ENCODE measurements around the gene HOXA5. TPM values are rescaled to one million over a fixed set of nuclear protein-coding genes. Genes with fewer than 3 reads are reported as not detected.
A peak's percentile ranks its signal among the peaks of the same experiment; 100 is the strongest.

The HOXA5 gene
- total RNA-seq, 1 donor from 2014 or later = not detected

DNA sequence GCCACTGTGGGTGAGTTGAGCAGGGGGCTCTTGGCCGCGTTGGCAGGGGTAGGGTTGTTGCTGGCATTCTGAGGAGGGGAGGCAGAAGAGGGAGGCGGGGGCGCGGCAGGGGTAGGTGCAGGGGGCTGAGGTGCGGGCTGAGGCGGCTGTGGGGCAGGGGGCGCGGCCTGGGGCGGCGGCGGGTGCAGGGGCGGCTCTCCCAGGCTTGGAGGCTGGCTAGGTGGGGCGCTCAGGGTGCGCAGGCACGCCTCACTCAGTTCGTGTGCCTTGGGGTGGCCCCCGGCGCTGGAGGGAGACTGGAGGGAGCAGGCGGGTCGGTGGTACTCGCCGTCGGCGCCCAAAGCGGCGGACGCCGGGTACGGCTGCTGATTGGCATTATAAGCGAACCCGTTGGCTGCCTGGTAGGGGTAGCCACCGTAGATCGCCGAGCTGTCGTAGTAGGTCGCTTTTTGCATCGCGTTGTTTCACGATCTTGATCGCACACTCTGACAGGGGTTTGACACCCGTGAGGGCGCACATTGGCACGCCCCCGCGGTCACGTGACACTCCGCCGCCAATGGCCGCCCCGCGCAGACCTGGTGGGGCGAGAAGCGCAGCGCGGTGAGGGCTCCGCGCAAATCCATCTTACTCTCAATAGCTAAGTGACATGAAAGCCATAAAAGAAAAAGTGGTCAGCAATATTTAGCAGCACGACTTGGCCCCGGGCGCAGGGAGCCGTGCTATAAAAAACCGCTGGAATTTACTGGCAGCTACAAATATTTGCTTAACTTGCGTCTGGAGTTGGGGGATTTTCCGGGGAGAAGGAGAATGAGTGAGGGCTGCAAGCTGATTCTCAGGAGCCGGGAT lies 33.1 kb downstream of the HOXA5 start:
- peak overlapping the region; percentile 42 for H3K4me3 Mint-ChIP-seq (ENCODE audit: unreplicated experiment)
- H3K9me3 Mint-ChIP-seq (ENCODE audit: unreplicated experiment) = peaks cover 22% of the 10 kb centered on the region
- no peak overlapping the region for H3K27ac Mint-ChIP-seq (ENCODE audit: unreplicated experiment)
- DNase-seq = peak; percentile 59
- peaks cover 9% of the 10 kb centered on the region for H3K4me1 Mint-ChIP-seq (ENCODE audit: low read depth, unreplicated experiment)
- TF ChIP-seq, protein P1, sequence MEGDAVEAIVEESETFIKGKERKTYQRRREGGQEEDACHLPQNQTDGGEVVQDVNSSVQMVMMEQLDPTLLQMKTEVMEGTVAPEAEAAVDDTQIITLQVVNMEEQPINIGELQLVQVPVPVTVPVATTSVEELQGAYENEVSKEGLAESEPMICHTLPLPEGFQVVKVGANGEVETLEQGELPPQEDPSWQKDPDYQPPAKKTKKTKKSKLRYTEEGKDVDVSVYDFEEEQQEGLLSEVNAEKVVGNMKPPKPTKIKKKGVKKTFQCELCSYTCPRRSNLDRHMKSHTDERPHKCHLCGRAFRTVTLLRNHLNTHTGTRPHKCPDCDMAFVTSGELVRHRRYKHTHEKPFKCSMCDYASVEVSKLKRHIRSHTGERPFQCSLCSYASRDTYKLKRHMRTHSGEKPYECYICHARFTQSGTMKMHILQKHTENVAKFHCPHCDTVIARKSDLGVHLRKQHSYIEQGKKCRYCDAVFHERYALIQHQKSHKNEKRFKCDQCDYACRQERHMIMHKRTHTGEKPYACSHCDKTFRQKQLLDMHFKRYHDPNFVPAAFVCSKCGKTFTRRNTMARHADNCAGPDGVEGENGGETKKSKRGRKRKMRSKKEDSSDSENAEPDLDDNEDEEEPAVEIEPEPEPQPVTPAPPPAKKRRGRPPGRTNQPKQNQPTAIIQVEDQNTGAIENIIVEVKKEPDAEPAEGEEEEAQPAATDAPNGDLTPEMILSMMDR (IDR thresholded peaks at IDR 0.05; ENCODE audit: partially characterized antibody, unreplicated experiment) = no peak
- peaks cover 49% of the 10 kb centered on the region for H3K27me3 Mint-ChIP-seq (ENCODE audit: unreplicated experiment)
- no peaks in the 10 kb centered on the region for H3K36me3 Mint-ChIP-seq (ENCODE audit: unreplicated experiment)

DNA sequence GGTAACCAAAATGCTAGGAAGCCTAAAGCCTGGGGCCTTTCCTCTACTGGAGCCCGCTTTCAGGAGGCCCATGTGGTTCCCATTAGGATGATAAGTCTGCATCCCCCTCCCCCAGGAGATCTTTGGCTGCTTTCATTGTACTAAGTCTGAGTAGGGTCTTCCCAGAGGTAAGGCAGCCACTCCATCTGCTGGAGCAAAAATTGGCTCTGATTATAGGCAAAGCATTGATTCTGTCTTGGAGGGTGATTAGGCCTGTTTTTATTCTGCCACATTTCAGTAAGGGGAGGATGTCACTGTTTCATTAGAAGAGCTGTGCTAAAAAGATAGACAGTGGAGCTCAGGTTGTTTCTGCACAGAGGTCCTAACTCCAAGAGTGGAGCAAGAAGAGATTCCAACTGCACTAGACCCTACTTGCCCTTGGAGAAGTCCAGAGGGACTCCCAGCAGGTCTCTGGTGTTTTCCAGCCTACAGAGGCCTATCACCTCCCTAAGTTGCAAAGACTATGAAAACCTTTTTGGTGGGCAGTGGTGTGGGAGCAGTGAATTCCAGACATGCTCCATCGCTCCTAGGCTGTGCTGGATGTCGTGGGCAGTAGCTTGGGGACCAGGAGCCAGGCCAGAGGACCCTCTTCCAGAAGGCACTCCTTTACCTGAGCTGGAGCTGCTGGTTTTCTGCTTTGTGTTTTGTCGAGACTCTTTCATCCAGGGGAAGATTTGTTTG lies 33.9 kb downstream of the HOXA5 start:
- DNase-seq = no peak
- H3K27me3 Mint-ChIP-seq (ENCODE audit: unreplicated experiment) = peaks cover 54% of the 10 kb centered on the region
- TF ChIP-seq, protein P1 (IDR thresholded peaks at IDR 0.05; ENCODE audit: partially characterized antibody, unreplicated experiment) = no peak
- H3K36me3 Mint-ChIP-seq (ENCODE audit: unreplicated experiment) = no peaks in the 10 kb centered on the region
- H3K9me3 Mint-ChIP-seq (ENCODE audit: unreplicated experiment) = peaks cover 22% of the 10 kb centered on the region
- H3K4me3 Mint-ChIP-seq (ENCODE audit: unreplicated experiment) = no peak overlapping the region
- H3K4me1 Mint-ChIP-seq (ENCODE audit: low read depth, unreplicated experiment) = peaks cover 9% of the 10 kb centered on the region
- no peak overlapping the region for H3K27ac Mint-ChIP-seq (ENCODE audit: unreplicated experiment)

DNA sequence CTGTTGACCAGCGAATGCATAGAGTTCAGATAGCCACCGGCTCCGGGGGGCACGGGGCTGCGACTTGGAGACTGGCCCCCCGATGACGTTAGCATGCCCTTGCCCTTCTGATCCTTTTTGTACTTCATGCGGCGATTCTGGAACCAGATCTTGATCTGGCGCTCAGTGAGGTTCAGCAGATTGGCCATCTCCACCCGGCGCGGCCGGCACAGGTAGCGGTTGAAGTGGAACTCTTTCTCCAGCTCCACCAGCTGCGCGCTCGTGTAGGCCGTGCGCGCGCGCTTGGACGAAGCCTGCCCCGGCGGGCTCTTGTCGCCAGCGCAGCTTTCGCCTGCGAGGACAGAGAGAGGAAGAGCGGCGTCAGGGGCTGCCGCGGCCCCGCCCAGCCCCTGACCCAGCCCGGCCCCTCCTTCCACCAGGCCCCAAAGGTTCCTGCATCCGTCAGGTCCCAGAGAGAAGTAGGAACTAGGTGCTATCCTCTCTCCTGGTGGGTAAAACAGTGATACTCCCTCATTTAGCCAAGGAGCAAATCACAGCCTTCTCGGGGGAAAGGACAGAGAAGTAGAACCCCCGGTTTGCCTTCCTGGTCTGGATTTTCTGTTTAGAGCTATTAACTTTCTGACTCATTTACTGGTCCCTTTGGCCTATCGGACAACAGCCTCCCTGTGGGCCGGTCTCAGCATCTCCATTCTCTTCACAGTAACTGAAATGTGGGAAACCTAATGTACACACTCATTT lies 34.9 kb downstream of the HOXA5 start:
- peaks cover 57% of the 10 kb centered on the region for H3K27me3 Mint-ChIP-seq (ENCODE audit: unreplicated experiment)
- TF ChIP-seq, protein P1 (IDR thresholded peaks at IDR 0.05; ENCODE audit: partially characterized antibody, unreplicated experiment) = no peak
- H3K9me3 Mint-ChIP-seq (ENCODE audit: unreplicated experiment) = peaks cover 24% of the 10 kb centered on the region
- DNase-seq = peak; percentile 50
- H3K27ac Mint-ChIP-seq (ENCODE audit: unreplicated experiment) = no peak overlapping the region
- peaks cover 9% of the 10 kb centered on the region for H3K4me1 Mint-ChIP-seq (ENCODE audit: low read depth, unreplicated experiment)
- peak overlapping the region; percentile 77 for H3K4me3 Mint-ChIP-seq (ENCODE audit: unreplicated experiment)
- H3K36me3 Mint-ChIP-seq (ENCODE audit: unreplicated experiment) = no peaks in the 10 kb centered on the region

DNA sequence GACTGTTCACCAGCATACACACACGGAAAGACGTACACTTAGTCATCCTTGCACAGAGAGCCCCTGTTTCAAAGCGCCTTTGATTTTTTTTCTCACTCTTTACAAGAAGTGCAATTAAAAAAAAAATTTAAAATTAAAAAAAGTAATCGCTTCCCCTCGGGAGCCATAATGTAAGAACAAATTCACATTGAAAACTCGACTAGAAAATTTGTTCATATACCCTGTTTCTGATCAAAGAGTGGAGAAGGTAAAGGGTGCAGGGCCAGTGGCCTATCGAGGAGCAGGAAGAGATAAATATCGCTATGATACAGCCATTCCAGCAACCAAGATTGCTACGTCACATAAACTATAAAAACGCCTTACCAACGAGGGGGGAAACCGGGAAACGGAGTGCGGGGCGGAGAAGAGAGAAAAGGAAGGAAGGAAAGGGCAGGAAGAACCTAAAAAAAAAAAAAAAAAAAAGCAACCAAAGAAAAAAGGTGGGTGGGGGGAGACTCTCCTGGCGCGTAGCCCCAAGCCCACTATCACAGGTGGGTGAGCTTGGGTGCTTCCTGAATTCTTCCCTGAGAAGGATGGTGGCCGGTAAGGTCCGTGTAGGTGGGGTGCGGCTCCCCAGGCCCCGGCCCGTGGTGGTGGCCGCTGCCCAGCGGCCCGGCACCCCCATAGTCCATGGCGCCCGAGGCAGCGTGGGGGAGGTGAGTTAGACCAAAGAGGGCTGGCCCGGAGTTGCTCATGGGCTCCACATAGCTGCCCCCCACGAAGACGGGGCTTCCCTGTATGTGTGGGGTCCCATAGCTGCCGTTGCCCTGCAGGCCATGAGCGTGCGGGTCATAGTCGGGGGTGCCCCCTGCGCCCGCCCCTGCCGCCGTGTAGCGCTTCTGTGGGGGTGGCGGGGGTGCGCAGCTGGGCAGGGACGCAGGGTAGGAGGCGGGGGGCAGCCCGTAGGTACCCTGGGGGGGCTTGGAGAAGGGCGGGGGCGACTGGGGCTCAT lies 35.8 kb downstream of the HOXA5 start:
- peak overlapping the region; percentile 3 for H3K27ac Mint-ChIP-seq (ENCODE audit: unreplicated experiment)
- H3K36me3 Mint-ChIP-seq (ENCODE audit: unreplicated experiment) = no peaks in the 10 kb centered on the region
- peak overlapping the region; percentile 63 for H3K4me3 Mint-ChIP-seq (ENCODE audit: unreplicated experiment)
- peaks cover 30% of the 10 kb centered on the region for H3K9me3 Mint-ChIP-seq (ENCODE audit: unreplicated experiment)
- peaks cover 59% of the 10 kb centered on the region for H3K27me3 Mint-ChIP-seq (ENCODE audit: unreplicated experiment)
- DNase-seq = no peak
- TF ChIP-seq, protein P1 (IDR thresholded peaks at IDR 0.05; ENCODE audit: partially characterized antibody, unreplicated experiment) = no peak
- H3K4me1 Mint-ChIP-seq (ENCODE audit: low read depth, unreplicated experiment) = peaks cover 9% of the 10 kb centered on the region

Data from glutamatergic neuron (in vitro differentiated cells).